ENCODE data around the gene FUBP1.

The FUBP1 gene

GRCh38 chr1:77994117-77994705 is 15.3 kb upstream of the FUBP1 start:
- no peak for TF ChIP-seq CTCF (IDR thresholded peaks at IDR 0.05)

GRCh38 chr1:77991638-77992037 is 12.8 kb upstream of the FUBP1 start:
- no peak for TF ChIP-seq CTCF (IDR thresholded peaks at IDR 0.05)

GRCh38 chr1:77990629-77991204 is 11.8 kb upstream of the FUBP1 start:
- TF ChIP-seq CTCF (IDR thresholded peaks at IDR 0.05) = no peak

DNA sequence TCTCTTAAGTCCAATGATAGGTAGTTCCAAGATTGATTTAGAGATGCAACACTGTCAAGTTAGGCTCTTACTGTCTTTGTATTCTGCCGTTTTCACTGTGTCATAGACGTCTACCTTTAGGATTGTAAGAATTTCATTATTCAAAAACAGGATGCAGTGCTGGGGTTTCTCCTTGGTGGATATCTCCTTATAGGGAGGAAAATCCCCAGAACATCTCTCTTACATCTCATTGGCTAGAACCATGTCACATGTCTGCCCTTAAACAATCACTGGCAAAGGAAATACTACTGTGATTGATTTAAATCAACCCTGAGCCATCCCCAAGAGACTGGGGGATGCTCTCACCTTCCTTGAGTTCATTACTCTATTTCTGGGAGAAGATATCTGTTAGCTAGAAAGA is 10.9 kb upstream of the FUBP1 start:
- no peak for TF ChIP-seq CTCF (IDR thresholded peaks at IDR 0.05)

DNA sequence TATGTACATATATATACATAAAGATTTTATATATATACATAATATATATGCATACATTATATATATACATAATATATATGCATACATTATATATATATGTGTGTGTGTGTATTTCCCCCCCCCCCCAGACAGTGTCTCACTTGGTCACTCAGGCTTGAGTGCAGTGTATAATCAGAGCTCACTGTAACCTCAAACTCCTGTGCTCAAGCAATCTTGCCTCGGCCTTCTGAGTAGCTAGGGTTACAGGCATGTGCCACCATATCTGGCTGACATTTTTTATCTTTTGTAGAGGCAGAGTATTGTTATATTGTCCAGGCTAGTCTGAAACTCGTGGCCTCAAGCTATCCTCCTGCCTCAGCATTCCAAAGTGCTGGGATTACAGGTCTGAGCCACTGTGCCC is 9.0 kb upstream of the FUBP1 start:
- TF ChIP-seq CTCF (IDR thresholded peaks at IDR 0.05) = no peak

- TF ChIP-seq CTCF (IDR thresholded peaks at IDR 0.05) = no peak
Measured at GRCh38 chr1:77986810-77987209, 7.9 kb upstream of the FUBP1 start.

DNA sequence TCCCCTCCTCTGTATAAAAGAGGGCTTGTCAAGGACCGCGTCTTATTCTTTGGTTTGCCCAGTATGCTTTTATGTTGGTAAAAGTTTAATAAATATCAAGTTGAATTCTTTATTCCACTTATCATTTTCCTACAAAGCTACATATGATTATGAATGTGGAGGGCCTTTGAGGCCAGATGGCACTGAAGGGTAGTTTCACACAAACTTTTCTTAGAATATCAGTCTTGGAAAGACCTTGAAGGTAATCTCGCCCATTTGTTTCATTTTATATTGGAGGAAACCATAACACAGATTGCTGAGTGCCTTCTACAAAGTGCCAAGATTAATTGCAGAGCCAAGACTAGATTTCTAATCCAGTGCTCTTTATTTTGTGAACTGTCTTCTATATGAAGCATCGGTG is 5.8 kb upstream of the FUBP1 start:
- no peak for TF ChIP-seq CTCF (IDR thresholded peaks at IDR 0.05)

GRCh38 chr1:77983997-77984355 is 5.1 kb upstream of the FUBP1 start:
- no peak for TF ChIP-seq CTCF (IDR thresholded peaks at IDR 0.05)
